Measurements from ENCODE around the gene TLK2.
"Not testable (repeated sequence)": the region's sequence is repeated elsewhere in the genome, so short reads cannot be mapped to it uniquely, and the experiment has no call there.

The TLK2 gene

DNA sequence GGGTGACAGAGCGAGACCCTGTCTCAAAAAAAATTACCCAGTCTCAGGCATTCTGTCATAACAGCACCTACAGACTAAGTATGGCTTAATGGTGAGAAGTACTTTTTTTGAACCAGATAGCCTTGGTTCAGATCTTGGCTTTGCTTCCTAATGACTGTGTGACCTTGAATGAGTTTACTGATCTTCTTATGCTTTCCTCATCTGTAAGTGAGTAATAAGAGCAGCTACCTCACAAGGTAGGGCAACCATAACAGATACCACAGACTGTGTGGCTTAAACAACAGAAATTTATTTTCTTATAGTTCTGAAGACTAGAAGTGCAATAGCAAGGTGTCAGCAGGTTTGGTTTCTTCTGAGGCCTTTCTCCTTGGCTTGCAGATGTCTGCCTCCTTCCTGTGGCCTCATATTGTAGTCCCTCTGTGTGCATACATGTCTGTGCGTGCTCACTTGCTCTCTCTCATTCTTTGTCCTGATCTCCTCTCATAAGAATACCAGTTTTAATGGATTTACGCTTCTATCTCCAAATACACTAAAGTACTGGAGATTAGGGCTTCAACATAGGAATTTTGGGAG, 31.7 kb downstream of the TLK2 start:
- H3K4me3 ChIP-seq (ENCODE audit: low read depth, low read length); H3K9me3 ChIP-seq (ENCODE audit: control insufficient read depth, insufficient read depth, low read depth, low read length); H3K27ac ChIP-seq (ENCODE audit: extremely low read depth, low read depth, low read length); CTCF ChIA-PET; POLR2A ChIA-PET; H3K36me3 ChIP-seq (ENCODE audit: control insufficient read depth in 2 of 2, insufficient read depth in 1 of 2, low read length in 2 of 2); H3K4me1 ChIP-seq (ENCODE audit: control insufficient read depth, insufficient read depth, low read length): not testable (repeated sequence)
- peak; percentile 30 for TF ChIP-seq ZNF510 (tag by site-specific recombination; IDR thresholded peaks at IDR 0.05; ENCODE audit: insufficient replicate concordance)

DNA sequence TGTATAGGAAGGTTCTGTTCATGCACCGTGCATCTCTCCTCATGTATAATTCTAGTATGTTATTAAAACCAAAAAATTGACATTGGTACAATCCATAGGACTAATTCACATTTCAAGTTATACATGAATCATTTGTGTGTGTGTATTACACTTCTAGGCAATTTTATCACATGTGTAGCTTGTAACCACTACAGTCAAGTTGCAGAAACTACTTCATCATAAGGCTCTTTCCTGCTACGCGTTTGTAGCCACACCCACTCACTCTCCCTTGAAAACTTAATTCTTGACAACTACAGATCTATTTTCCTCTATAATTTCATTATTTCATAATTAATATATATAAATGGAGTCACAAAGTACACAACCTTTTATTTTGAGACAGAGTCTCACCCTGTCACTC, 32.4 kb downstream of the TLK2 start:
- H3K36me3 ChIP-seq (ENCODE audit: control insufficient read depth in 2 of 2, insufficient read depth in 1 of 2, low read length in 2 of 2); H3K4me1 ChIP-seq (ENCODE audit: control insufficient read depth, insufficient read depth, low read length); POLR2A ChIA-PET; CTCF ChIA-PET; H3K4me3 ChIP-seq (ENCODE audit: low read depth, low read length); H3K9me3 ChIP-seq (ENCODE audit: control insufficient read depth, insufficient read depth, low read depth, low read length); H3K27ac ChIP-seq (ENCODE audit: extremely low read depth, low read depth, low read length): not testable (repeated sequence)

DNA sequence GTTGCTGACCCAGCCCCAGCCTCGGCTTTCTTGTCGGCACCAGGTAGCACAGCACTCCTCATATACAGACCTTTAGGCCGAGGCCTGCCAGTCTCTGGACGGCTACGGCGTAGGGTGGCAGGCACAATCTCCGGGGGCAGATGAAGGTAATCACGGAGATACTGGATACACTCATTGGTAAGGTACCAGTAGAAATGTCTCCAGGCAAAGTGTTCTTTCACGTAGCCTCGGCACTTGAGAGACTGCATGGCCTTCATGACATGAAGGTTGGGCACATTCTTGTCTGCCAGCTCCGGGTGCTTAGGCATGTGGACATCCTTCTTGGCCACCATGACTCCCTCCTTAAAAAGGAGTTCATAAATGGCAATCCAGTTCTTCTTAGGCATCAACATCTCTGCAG, 37.8 kb downstream of the TLK2 start:
- CTCF ChIA-PET; H3K4me1 ChIP-seq (ENCODE audit: control insufficient read depth, insufficient read depth, low read length); H3K27ac ChIP-seq (ENCODE audit: extremely low read depth, low read depth, low read length); POLR2A ChIA-PET; H3K36me3 ChIP-seq (ENCODE audit: control insufficient read depth in 2 of 2, insufficient read depth in 1 of 2, low read length in 2 of 2); H3K4me3 ChIP-seq (ENCODE audit: low read depth, low read length); H3K9me3 ChIP-seq (ENCODE audit: control insufficient read depth, insufficient read depth, low read depth, low read length): not testable (repeated sequence)
- TF ChIP-seq, protein P1, sequence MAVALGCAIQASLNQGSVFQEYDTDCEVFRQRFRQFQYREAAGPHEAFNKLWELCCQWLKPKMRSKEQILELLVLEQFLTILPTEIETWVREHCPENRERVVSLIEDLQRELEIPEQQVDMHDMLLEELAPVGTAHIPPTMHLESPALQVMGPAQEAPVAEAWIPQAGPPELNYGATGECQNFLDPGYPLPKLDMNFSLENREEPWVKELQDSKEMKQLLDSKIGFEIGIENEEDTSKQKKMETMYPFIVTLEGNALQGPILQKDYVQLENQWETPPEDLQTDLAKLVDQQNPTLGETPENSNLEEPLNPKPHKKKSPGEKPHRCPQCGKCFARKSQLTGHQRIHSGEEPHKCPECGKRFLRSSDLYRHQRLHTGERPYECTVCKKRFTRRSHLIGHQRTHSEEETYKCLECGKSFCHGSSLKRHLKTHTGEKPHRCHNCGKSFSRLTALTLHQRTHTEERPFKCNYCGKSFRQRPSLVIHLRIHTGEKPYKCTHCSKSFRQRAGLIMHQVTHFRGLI (tag by site-specific recombination; IDR thresholded peaks at IDR 0.05): peak; percentile 33; the same call in 1 of the 2 replicates

DNA sequence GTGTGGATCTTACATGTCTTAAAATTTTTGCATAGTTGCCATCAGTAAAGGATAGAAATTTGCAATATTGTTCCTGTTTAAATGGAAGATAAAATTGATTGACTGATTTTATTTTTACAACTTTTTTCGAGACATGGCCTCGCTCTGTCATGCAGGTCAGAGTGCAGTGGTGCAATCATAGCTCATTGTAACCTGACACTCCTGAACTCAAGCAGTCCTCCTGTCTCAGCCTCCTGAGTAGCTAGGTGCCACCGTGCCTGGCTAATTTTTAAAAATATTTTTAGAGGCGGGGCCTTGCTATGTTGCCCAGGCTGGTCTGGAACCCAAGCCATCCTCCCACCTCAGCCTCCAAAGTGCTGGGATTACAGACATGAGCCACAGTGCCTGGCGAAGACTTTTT, 42.7 kb downstream of the TLK2 start:
- POLR2A ChIA-PET; H3K4me3 ChIP-seq (ENCODE audit: low read depth, low read length); H3K27ac ChIP-seq (ENCODE audit: extremely low read depth, low read depth, low read length); H3K4me1 ChIP-seq (ENCODE audit: control insufficient read depth, insufficient read depth, low read length); H3K9me3 ChIP-seq (ENCODE audit: control insufficient read depth, insufficient read depth, low read depth, low read length): not testable (repeated sequence)
- peak; percentile 44 for TF ChIP-seq OSR2 (tag by site-specific recombination; IDR thresholded peaks at IDR 0.05)
- CTCF ChIA-PET: interaction anchor here (0.9 kb wide), 1 partner anchor 8 kb away, joined by 4 read pairs; no protein-coding TSS in a partner anchor
- H3K36me3 ChIP-seq (ENCODE audit: control insufficient read depth in 2 of 2, insufficient read depth in 1 of 2, low read length in 2 of 2): peaks cover 7 to 25% of the 10 kb centered on the region in 2 experiments

DNA sequence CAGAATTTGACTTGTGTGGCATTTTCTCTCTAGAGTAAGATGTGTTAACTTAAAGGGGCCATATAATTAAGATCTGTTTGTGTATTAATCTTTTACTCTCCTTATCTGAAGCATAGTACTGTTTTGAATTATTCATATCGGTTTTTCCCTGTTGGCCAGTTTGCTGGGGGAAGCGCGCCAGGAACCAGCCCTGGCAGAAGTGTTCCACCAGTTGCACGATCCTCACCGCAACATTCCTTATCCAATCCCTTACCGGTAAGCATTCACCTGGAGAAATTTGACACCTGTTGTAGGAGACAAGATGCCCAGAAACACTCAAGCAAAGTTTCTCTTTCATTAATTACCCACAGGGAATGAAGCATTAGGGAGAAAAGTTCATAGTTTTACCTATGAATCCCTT, 45.5 kb downstream of the TLK2 start:
- H3K4me1 ChIP-seq (ENCODE audit: control insufficient read depth, insufficient read depth, low read length); H3K9me3 ChIP-seq (ENCODE audit: control insufficient read depth, insufficient read depth, low read depth, low read length); H3K27ac ChIP-seq (ENCODE audit: extremely low read depth, low read depth, low read length); CTCF ChIA-PET; H3K4me3 ChIP-seq (ENCODE audit: low read depth, low read length); POLR2A ChIA-PET: not testable (repeated sequence)
- H3K36me3 ChIP-seq (ENCODE audit: control insufficient read depth in 2 of 2, insufficient read depth in 1 of 2, low read length in 2 of 2): peaks cover 7 to 29% of the 10 kb centered on the region in 2 experiments

DNA sequence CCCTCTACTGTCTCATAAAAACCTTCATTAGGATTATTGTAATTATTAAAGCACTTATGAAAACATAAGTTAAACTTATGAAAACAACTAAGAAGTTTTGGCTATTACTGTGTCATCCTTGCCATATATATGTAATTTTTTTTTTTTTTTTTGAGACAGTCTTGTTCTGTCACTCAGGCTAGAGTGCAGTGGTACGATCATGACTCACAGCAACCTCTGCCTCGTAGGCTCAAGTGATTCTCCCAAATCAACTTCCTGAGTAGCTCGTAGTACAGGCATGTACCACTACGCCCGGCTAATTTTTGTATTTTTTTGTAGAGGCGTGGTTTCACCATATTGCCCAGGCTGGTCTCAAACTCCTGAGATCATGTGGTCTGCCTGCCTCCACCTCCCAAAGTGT, 46.7 kb downstream of the TLK2 start:
- H3K4me3 ChIP-seq (ENCODE audit: low read depth, low read length); H3K9me3 ChIP-seq (ENCODE audit: control insufficient read depth, insufficient read depth, low read depth, low read length); H3K4me1 ChIP-seq (ENCODE audit: control insufficient read depth, insufficient read depth, low read length); H3K27ac ChIP-seq (ENCODE audit: extremely low read depth, low read depth, low read length); POLR2A ChIA-PET; CTCF ChIA-PET: not testable (repeated sequence)
- H3K36me3 ChIP-seq (ENCODE audit: control insufficient read depth in 2 of 2, insufficient read depth in 1 of 2, low read length in 2 of 2): peaks cover 18 to 35% of the 10 kb centered on the region in 2 experiments

DNA sequence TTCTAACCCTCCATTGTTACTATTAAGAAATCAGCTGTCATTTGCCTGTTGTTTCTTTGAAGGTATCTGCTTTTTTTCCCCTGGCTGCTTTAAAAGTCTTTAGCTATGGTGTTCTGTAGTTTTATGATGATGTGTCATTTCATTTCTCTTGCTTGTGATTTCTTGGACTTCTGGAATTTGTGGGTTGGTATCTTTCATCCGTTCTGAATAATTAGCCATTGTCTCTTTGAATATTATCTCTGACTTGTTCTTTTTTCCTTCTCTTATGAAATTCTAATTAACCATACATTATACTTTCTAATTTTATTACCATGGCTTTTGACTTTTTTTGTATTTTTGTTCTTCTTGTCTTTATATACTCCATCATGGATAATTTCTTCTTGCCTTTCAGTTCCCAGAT, 52.3 kb downstream of the TLK2 start:
- H3K27ac ChIP-seq (ENCODE audit: extremely low read depth, low read depth, low read length); H3K9me3 ChIP-seq (ENCODE audit: control insufficient read depth, insufficient read depth, low read depth, low read length); POLR2A ChIA-PET; H3K4me1 ChIP-seq (ENCODE audit: control insufficient read depth, insufficient read depth, low read length); H3K4me3 ChIP-seq (ENCODE audit: low read depth, low read length); CTCF ChIA-PET: not testable (repeated sequence)
- TF ChIP-seq ZNF558 (tag by site-specific recombination; IDR thresholded peaks at IDR 0.05): peak; percentile 99
- peaks cover 13% of the 10 kb centered on the region in 2 experiments; a peak in 2 of 3 replicates for H3K36me3 ChIP-seq (ENCODE audit: control insufficient read depth in 2 of 2, insufficient read depth in 1 of 2, low read length in 2 of 2)

DNA sequence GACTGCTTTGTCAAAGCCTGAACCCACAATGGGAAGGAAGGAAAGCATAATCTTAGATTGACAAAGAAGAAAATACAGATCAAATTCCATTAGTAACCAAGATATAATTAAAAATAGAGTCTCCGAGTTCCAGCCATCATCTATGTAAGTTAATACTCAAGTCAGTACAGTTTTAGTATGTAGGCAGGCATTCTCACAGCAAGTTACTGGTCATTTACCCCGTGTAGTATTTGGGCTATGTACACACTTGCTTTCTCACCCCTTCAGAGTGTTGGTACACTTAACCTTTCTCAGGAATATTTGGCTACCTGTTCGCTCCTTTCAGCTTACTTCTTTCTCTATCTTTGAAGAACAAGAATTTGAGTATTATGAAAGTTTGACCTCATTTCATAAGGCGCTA, 57.9 kb downstream of the TLK2 start:
- H3K27ac ChIP-seq (ENCODE audit: extremely low read depth, low read depth, low read length); CTCF ChIA-PET; H3K4me1 ChIP-seq (ENCODE audit: control insufficient read depth, insufficient read depth, low read length); H3K4me3 ChIP-seq (ENCODE audit: low read depth, low read length); H3K9me3 ChIP-seq (ENCODE audit: control insufficient read depth, insufficient read depth, low read depth, low read length); POLR2A ChIA-PET: not testable (repeated sequence)
- H3K36me3 ChIP-seq (ENCODE audit: control insufficient read depth in 2 of 2, insufficient read depth in 1 of 2, low read length in 2 of 2): peaks cover 3 to 39% of the 10 kb centered on the region in 2 experiments

Data from HEK293 (cell line).